IMR-90 (cell line): ENCODE measurements around the gene KCNJ6. TPM values are rescaled to one million over a fixed set of nuclear protein-coding genes. Genes with fewer than 3 reads are reported as not detected.

ENCODE experiments used
- ATAC-seq: fragments of 200-7000 bp; cut with Tn5 transposase; 2 replicates; pipeline ENCODE4 v1.9.1; 2020; ENCODE audit warnings: low read depth, mild to moderate bottlenecking, moderate library complexity
- BruUV-seq: library from RNA; stranded (reverse); fragments of 400-500 nt; replicated peaks from 2 replicates; lab custom pipeline; 2021; lab: Mats Ljungman, UMichigan
- CTCF ChIA-PET: fragments of 300-600 bp; formaldehyde crosslinking; extraction: SDS; loops from one replicate; lab custom pipeline; 2021; ENCODE audit warnings: antibody characterized with exemption; lab: Yijun Ruan, JAX
- POLR2A ChIA-PET: fragments of 300-600 bp; sonication (Branson Sonifier 250); formaldehyde crosslinking; loops from one replicate; lab custom pipeline; 2022; ENCODE audit warnings: antibody characterized with exemption; ENCODE audit not compliant: unreplicated experiment; lab: Charles Lee
- DNase-seq: peaks from one replicate; pipeline ENCODE4 v3.0.0; 2013
- H2AFZ ChIP-seq: replicated peaks from 2 replicates; pipeline ENCODE3; 2013; ENCODE audit warnings: low read length, mild to moderate bottlenecking; ENCODE audit not compliant: poor library complexity
- H2AK5ac ChIP-seq: 2 replicates; pipeline ENCODE4 v1.6.1; 2013; ENCODE audit warnings: low read depth, low read length, inconsistent platforms
- H2AK9ac ChIP-seq: replicated peaks from 2 replicates; pipeline ENCODE3; 2013; ENCODE audit warnings: mild to moderate bottlenecking, low read depth, low read length, moderate library complexity; ENCODE audit not compliant: poor library complexity
- H2BK120ac ChIP-seq: 2 replicates; pipeline ENCODE4 v1.6.1; 2013; ENCODE audit warnings: low read depth, low read length, inconsistent platforms
- H2BK15ac ChIP-seq: 3 replicates; pipeline ENCODE4 v1.6.1; 2013; ENCODE audit warnings: low read depth, low read length, inconsistent platforms
- H2BK20ac ChIP-seq: 2 replicates; pipeline ENCODE4 v1.6.1; 2013; ENCODE audit warnings: low read depth, mild to moderate bottlenecking, inconsistent platforms, low read length, moderate library complexity
- H2BK5ac ChIP-seq: 2 replicates; pipeline ENCODE4 v1.6.1; 2013; ENCODE audit warnings: mild to moderate bottlenecking, low read depth, low read length, inconsistent platforms; ENCODE audit not compliant: poor library complexity, severe bottlenecking
- H3K14ac ChIP-seq: replicated peaks from 2 replicates; pipeline ENCODE4 v1.6.1; 2013; ENCODE audit warnings: low read depth, low read length, inconsistent platforms
- H3K18ac ChIP-seq: 2 replicates; pipeline ENCODE4 v1.6.1; 2013; ENCODE audit warnings: low read depth, low read length, control low read depth
- H3K23ac ChIP-seq: 2 replicates; pipeline ENCODE4 v1.6.1; 2013; ENCODE audit warnings: low read depth, low read length, inconsistent platforms
- H3K27ac ChIP-seq: 2 replicates; pipeline ENCODE4 v1.5.1; 2013; ENCODE audit warnings: mild to moderate bottlenecking, control low read depth, low read length; ENCODE audit not compliant: insufficient read depth
- H3K27me3 ChIP-seq: 2 replicates; pipeline ENCODE4 v1.6.1; 2013; ENCODE audit warnings: low read length; ENCODE audit not compliant: control insufficient read depth, insufficient read depth
- H3K36me3 ChIP-seq: 2 replicates; pipeline ENCODE4 v1.6.1; 2013; ENCODE audit warnings: low read length, mixed read lengths; ENCODE audit not compliant: control insufficient read depth, insufficient read depth
- H3K4ac ChIP-seq: 2 replicates; pipeline ENCODE4 v1.6.1; 2013; ENCODE audit warnings: low read depth, low read length, inconsistent platforms
- H3K4me1 ChIP-seq: 2 replicates; pipeline ENCODE4 v1.6.1; 2013; ENCODE audit warnings: low read length, mixed read lengths; ENCODE audit not compliant: control insufficient read depth, insufficient read depth
- H3K4me2 ChIP-seq: 2 replicates; pipeline ENCODE4 v1.6.1; 2013; ENCODE audit warnings: low read depth, mild to moderate bottlenecking, control low read depth, low read length, moderate library complexity
- H3K4me3 ChIP-seq: 2 replicates; pipeline ENCODE4 v1.5.1; 2013; ENCODE audit warnings: low read depth, mild to moderate bottlenecking, control low read depth, low read length, moderate library complexity; ENCODE audit not compliant: insufficient read depth
- H3K56ac ChIP-seq: 2 replicates; pipeline ENCODE4 v1.6.1; 2013; ENCODE audit warnings: low read length, inconsistent platforms; ENCODE audit not compliant: insufficient read depth; ENCODE audit errors: extremely low read depth
- H3K79me1 ChIP-seq, 2 experiments: 2 replicates each; pipeline ENCODE4 v1.6.1; 2013; ENCODE audit warnings: low read length in 2 of 2, inconsistent platforms in 1 of 2, low read depth in 1 of 2
- H3K9ac ChIP-seq: 2 replicates; pipeline ENCODE4 v1.6.1; 2013; ENCODE audit warnings: low read depth, low read length, control low read depth
- H3K9me1 ChIP-seq: 2 replicates; pipeline ENCODE4 v1.6.1; 2013; ENCODE audit warnings: low read length, inconsistent platforms; ENCODE audit not compliant: insufficient read depth
- H3K9me3 ChIP-seq: 2 replicates; pipeline ENCODE4 v1.6.1; 2013; ENCODE audit warnings: low read length; ENCODE audit not compliant: control insufficient read depth, insufficient read depth
- H4K20me1 ChIP-seq: 2 replicates; pipeline ENCODE4 v1.6.1; 2013; ENCODE audit warnings: low read length, inconsistent platforms; ENCODE audit not compliant: insufficient read depth
- H4K5ac ChIP-seq: 2 replicates; pipeline ENCODE4 v1.6.1; 2013; ENCODE audit warnings: mild to moderate bottlenecking, low read depth, low read length, control low read depth
- H4K8ac ChIP-seq, 2 experiments: 2 replicates each; pipeline ENCODE4 v1.6.1; 2013; ENCODE audit warnings: low read depth in 2 of 2, low read length in 2 of 2, control low read depth in 1 of 2, inconsistent platforms in 1 of 2
- H4K91ac ChIP-seq: 2 replicates; pipeline ENCODE4 v1.6.1; 2013; ENCODE audit warnings: low read depth, low read length, inconsistent platforms; ENCODE audit not compliant: insufficient read depth
- RAD21 ChIP-seq: IDR thresholded peaks from 2 replicates; pipeline ENCODE4 v1.6.1; 2012; ENCODE audit warnings: low read length, improper control_type of control experiment
- WGBS, 2 experiments: methylation state at CpG; one replicate each; pipeline versions ENCODE4 v1.1.5 to v1.1.7; 2013; ENCODE audit warnings: missing lambda C conversion rate in 2 of 2; ENCODE audit not compliant: insufficient read length in 1 of 2; ENCODE audit errors: extremely low coverage in 2 of 2; 5-methylcytosine and 5-hydroxymethylcytosine counted together
- dilution Hi-C: fragments of 300-500 bp; cut with HindIII; formaldehyde crosslinking; loops from one replicate; pipeline ENCODE4 v1.14.3; 2018; ENCODE audit warnings: low sequenced_read_pairs; ENCODE audit not compliant: unreplicated experiment
- in situ Hi-C: fragments of 300-500 bp; cut with MboI; formaldehyde crosslinking; loops from 3 replicates; pipeline ENCODE4 v1.14.3; 2019; ENCODE audit warnings: low sequenced_read_pairs, inconsistent platforms, mixed read lengths
- intact Hi-C: fragments of 100-400 bp; cut with micrococcal nuclease; formaldehyde crosslinking; loops from 2 replicates; pipeline ENCODE4 v1.10.0; 2022
- polyA plus RNA-seq, 3 experiments: library from polyadenylated mRNA; depleted of rRNA; stranded (reverse); fragments of >200 nt; gene quantifications; 2 replicates each; pipeline ENCODE4 v1.2.3, GENCODE V29; 2012; ENCODE audit warnings: low replicate concordance in 1 of 3
- total RNA-seq: library from RNA; depleted of rRNA; stranded (reverse); fragments of >200 nt; gene quantifications from 2 replicates; pipeline ENCODE4 v1.2.3, GENCODE V29; 2012

KCNJ6 gene
- total and polyA plus RNA-seq, 2 of the 4 experiments (the other 2 are of a cell fraction) = under 0.01 to 0.02 TPM

- no peak overlapping the region for H3K18ac ChIP-seq
- no peak overlapping the region for H2BK20ac ChIP-seq
- no peak overlapping the region for H3K9ac ChIP-seq
- in situ Hi-C loops (no loop called here), dilution Hi-C loops (no loop called here), intact Hi-C loops (no loop called here)
- DNase-seq = no peak
- no peak overlapping the region for H2BK5ac ChIP-seq
- no TSS peak for BruUV-seq
- no peak overlapping the region for H4K91ac ChIP-seq
- H4K5ac ChIP-seq = no peak overlapping the region
- H3K9me3 ChIP-seq = no peaks in the 10 kb centered on the region
- H2BK120ac ChIP-seq = no peak overlapping the region
- H3K14ac ChIP-seq = no peak overlapping the region
- H3K4me3 ChIP-seq = no peak overlapping the region
- no peak overlapping the region for H2AK9ac ChIP-seq
- H2AK5ac ChIP-seq = no peak overlapping the region
- ChIA-PET POLR2A (no interaction called here), CTCF (no interaction called here)
- no peak overlapping the region for H3K56ac ChIP-seq
- TF ChIP-seq RAD21 = no peak
- no peak overlapping the region for H3K4ac ChIP-seq
- no peak for ATAC-seq
- H3K27me3 ChIP-seq = peaks cover 3% of the 10 kb centered on the region; the same call in 1 of the 2 replicates
- 80% methylated on average over 2 of the region's 4 CpGs; no CpG with 5 or more reads in 1 of the 2 experiments for WGBS, 2 experiments
- no peak overlapping the region for H3K27ac ChIP-seq
- no peak overlapping the region for H4K8ac ChIP-seq
- H2BK15ac ChIP-seq = no peak overlapping the region
- no peaks in the 10 kb centered on the region for H3K4me1 ChIP-seq
- H2AFZ ChIP-seq = no peak overlapping the region
- no peaks in the 10 kb centered on the region for H4K20me1 ChIP-seq
- H3K36me3 ChIP-seq = no peaks in the 10 kb centered on the region
- no peaks in the 10 kb centered on the region for H3K79me1 ChIP-seq
- H3K4me2 ChIP-seq = no peak overlapping the region
- H3K9me1 ChIP-seq = no peaks in the 10 kb centered on the region
- no peak overlapping the region for H3K23ac ChIP-seq
Measured at GRCh38 chr21:37587203-37587602, 329.1 kb downstream of the KCNJ6 start.
